ENCODE measurements around the gene SORBS2.
A peak's percentile ranks its signal among the peaks of the same experiment; 100 is the strongest.

The SORBS2 gene

DNA sequence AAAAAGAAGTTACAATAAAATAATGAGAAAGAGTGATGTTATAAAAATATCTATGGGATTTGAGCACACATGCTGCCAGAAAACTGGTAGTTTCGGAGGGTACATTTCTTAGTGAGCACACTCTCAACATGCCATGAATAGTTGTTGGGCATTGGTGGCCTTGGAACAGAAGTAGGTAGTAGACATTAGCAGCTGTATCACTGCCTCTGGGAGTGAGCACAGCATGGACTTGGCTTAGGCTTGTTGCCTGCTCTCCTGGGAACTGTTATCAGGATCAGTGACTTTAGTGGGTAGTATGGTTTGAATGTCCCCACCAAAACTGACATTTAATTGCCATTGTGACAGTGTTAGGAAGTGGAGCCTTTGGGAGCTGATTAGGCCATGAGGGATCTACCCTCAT is 263.4 kb downstream of the SORBS2 start:
- Mint-ChIP-seq H3K4me3 (no peak overlapping the region), H3K27me3 (ENCODE audit: low read depth) (no peaks in the 10 kb centered on the region)

GRCh38 chr4:185546335-185546734 is 265.7 kb downstream of the SORBS2 start:
- TF ChIP-seq, protein P1, sequence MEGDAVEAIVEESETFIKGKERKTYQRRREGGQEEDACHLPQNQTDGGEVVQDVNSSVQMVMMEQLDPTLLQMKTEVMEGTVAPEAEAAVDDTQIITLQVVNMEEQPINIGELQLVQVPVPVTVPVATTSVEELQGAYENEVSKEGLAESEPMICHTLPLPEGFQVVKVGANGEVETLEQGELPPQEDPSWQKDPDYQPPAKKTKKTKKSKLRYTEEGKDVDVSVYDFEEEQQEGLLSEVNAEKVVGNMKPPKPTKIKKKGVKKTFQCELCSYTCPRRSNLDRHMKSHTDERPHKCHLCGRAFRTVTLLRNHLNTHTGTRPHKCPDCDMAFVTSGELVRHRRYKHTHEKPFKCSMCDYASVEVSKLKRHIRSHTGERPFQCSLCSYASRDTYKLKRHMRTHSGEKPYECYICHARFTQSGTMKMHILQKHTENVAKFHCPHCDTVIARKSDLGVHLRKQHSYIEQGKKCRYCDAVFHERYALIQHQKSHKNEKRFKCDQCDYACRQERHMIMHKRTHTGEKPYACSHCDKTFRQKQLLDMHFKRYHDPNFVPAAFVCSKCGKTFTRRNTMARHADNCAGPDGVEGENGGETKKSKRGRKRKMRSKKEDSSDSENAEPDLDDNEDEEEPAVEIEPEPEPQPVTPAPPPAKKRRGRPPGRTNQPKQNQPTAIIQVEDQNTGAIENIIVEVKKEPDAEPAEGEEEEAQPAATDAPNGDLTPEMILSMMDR (IDR thresholded peaks at IDR 0.05; ENCODE audit: unreplicated experiment in 3 of 3) = no peak
- H3K4me1 Mint-ChIP-seq = no peaks in the 10 kb centered on the region
- no peak overlapping the region for H3K27ac Mint-ChIP-seq
- no peaks in the 10 kb centered on the region for H3K36me3 Mint-ChIP-seq (ENCODE audit: low read depth)
- no peak overlapping the region for H3K4me3 Mint-ChIP-seq
- H3K9me3 Mint-ChIP-seq = no peaks in the 10 kb centered on the region
- H3K27me3 Mint-ChIP-seq (ENCODE audit: low read depth) = no peaks in the 10 kb centered on the region

More for the DNA sequence above, 263.4 kb downstream of the SORBS2 start:
- H3K9me3 Mint-ChIP-seq = no peaks in the 10 kb centered on the region
- no peak overlapping the region for H3K27ac Mint-ChIP-seq
- no peaks in the 10 kb centered on the region for H3K4me1 Mint-ChIP-seq
- H3K36me3 Mint-ChIP-seq (ENCODE audit: low read depth) = no peaks in the 10 kb centered on the region
- TF ChIP-seq, protein P1 (IDR thresholded peaks at IDR 0.05; ENCODE audit: unreplicated experiment in 3 of 3) = no peak

GRCh38 chr4:185542626-185543315 is 269.2 kb downstream of the SORBS2 start:
- Mint-ChIP-seq H3K36me3 (ENCODE audit: low read depth) (no peaks in the 10 kb centered on the region), H3K4me3 (no peak overlapping the region)

GRCh38 chr4:185541251-185541727 is 270.7 kb downstream of the SORBS2 start:
- Mint-ChIP-seq H3K27me3 (ENCODE audit: low read depth) (peaks cover 6% of the 10 kb centered on the region), H3K9me3 (no peaks in the 10 kb centered on the region), H3K4me1 (peaks cover 6% of the 10 kb centered on the region), H3K36me3 (ENCODE audit: low read depth) (no peaks in the 10 kb centered on the region), H3K4me3 (peak overlapping the region in 1 of 3 experiments; percentile 13), H3K27ac (peak overlapping the region; percentile 27 to 39 (median 39))
- TF ChIP-seq, protein P1 (IDR thresholded peaks at IDR 0.05; ENCODE audit: unreplicated experiment in 3 of 3) = no peak

More at GRCh38 chr4:185542626-185543315, 269.2 kb downstream of the SORBS2 start:
- no peaks in the 10 kb centered on the region for H3K4me1 Mint-ChIP-seq
- no peaks in the 10 kb centered on the region for H3K27me3 Mint-ChIP-seq (ENCODE audit: low read depth)
- H3K9me3 Mint-ChIP-seq = no peaks in the 10 kb centered on the region
- TF ChIP-seq, protein P1 (IDR thresholded peaks at IDR 0.05; ENCODE audit: unreplicated experiment in 3 of 3) = no peak
- H3K27ac Mint-ChIP-seq = peak overlapping the region; percentile 1 to 56 (median 39)

GRCh38 chr4:185540487-185541120 is 271.4 kb downstream of the SORBS2 start:
- no peaks in the 10 kb centered on the region for H3K9me3 Mint-ChIP-seq
- H3K36me3 Mint-ChIP-seq (ENCODE audit: low read depth) = no peaks in the 10 kb centered on the region
- H3K4me3 Mint-ChIP-seq = no peak overlapping the region
- H3K27me3 Mint-ChIP-seq (ENCODE audit: low read depth) = peaks cover 13% of the 10 kb centered on the region
- peak overlapping the region in 1 of 3 experiments; percentile 39 for H3K27ac Mint-ChIP-seq
- H3K4me1 Mint-ChIP-seq = peaks cover 11% of the 10 kb centered on the region
- TF ChIP-seq, protein P1 (IDR thresholded peaks at IDR 0.05; ENCODE audit: unreplicated experiment in 3 of 3) = no peak

Measured in nephron (organoid).